ENCODE results near the gene PTPRM. TPM values are rescaled to one million over a fixed set of nuclear protein-coding genes. Genes with fewer than 3 reads are reported as not detected.

The PTPRM gene
- total RNA-seq, 1 experiment from 2014 or later = 42.3 TPM

DNA sequence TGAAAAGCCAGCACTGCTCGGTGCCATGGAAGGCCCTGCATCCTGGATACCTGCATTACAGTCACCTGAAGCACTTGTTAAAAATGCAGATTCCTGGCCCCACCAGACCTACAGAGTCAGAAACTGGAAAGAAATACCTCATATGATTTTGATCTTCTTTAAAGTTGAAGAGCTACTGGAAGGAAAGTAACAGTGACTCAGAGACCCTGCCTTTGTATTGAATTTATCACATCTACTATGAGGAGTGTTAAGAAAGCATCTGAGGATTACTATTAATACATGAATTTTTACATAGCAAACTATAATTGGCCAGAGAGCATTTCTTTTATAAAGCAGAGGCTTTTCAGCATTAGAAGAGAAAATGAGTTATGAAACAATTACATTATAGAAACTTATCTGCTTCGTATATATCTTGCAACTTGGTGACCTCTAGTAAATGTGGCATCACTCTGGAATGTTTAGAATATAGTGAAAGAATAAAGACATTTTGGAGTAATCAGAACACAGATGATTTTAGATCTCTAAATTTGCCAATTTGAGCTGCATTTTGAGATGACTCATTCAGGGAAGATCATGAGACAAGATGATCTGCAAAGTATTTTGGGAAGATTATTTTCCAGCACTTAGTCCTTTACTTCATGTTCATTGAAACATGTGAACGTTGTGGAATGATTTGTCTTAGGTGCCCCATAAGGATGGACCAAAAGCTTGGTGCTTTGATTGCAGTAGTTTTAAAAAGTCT lies 12.2 kb downstream of the PTPRM start:
- Mint-ChIP-seq H3K4me1 (ENCODE audit: low read depth, unreplicated experiment) (peaks cover 20% of the 10 kb centered on the region), H3K9me3 (ENCODE audit: low read depth, unreplicated experiment) (no peaks in the 10 kb centered on the region), H3K27me3 (ENCODE audit: unreplicated experiment) (no peaks in the 10 kb centered on the region), H3K27ac (ENCODE audit: unreplicated experiment) (no peak overlapping the region), H3K36me3 (ENCODE audit: insufficient read depth, unreplicated experiment) (no peaks in the 10 kb centered on the region), H3K4me3 (ENCODE audit: low read depth, unreplicated experiment) (no peak overlapping the region)
- intact Hi-C loops (cut with micrococcal nuclease; ENCODE audit: unreplicated experiment) = no loop called here
- no peak for DNase-seq
- CTCF ChIA-PET = interaction anchor here (1.2 kb wide), 1 partner anchor 12 kb away, joined by 3 read pairs; the partner anchor contains the start of gene PTPRM
- TF ChIP-seq, protein P1, sequence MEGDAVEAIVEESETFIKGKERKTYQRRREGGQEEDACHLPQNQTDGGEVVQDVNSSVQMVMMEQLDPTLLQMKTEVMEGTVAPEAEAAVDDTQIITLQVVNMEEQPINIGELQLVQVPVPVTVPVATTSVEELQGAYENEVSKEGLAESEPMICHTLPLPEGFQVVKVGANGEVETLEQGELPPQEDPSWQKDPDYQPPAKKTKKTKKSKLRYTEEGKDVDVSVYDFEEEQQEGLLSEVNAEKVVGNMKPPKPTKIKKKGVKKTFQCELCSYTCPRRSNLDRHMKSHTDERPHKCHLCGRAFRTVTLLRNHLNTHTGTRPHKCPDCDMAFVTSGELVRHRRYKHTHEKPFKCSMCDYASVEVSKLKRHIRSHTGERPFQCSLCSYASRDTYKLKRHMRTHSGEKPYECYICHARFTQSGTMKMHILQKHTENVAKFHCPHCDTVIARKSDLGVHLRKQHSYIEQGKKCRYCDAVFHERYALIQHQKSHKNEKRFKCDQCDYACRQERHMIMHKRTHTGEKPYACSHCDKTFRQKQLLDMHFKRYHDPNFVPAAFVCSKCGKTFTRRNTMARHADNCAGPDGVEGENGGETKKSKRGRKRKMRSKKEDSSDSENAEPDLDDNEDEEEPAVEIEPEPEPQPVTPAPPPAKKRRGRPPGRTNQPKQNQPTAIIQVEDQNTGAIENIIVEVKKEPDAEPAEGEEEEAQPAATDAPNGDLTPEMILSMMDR (IDR thresholded peaks at IDR 0.05; ENCODE audit: unreplicated experiment) = no peak
- BruUV-seq (replicated peaks) = no TSS peak

- Mint-ChIP-seq H3K9me3 (ENCODE audit: low read depth, unreplicated experiment) (no peaks in the 10 kb centered on the region), H3K27ac (ENCODE audit: unreplicated experiment) (no peak overlapping the region), H3K36me3 (ENCODE audit: insufficient read depth, unreplicated experiment) (no peaks in the 10 kb centered on the region), H3K4me1 (ENCODE audit: low read depth, unreplicated experiment) (peaks cover 20% of the 10 kb centered on the region), H3K27me3 (ENCODE audit: unreplicated experiment) (no peaks in the 10 kb centered on the region), H3K4me3 (ENCODE audit: low read depth, unreplicated experiment) (no peak overlapping the region)
- TF ChIP-seq, protein P1 (IDR thresholded peaks at IDR 0.05; ENCODE audit: unreplicated experiment) = no peak
- BruUV-seq (replicated peaks) = no TSS peak
- intact Hi-C loops (cut with micrococcal nuclease; ENCODE audit: unreplicated experiment) = no loop called here
- CTCF ChIA-PET = interaction anchor here (1.2 kb wide), 1 partner anchor 13 kb away, joined by 3 read pairs; the partner anchor contains the start of gene PTPRM
- DNase-seq = no peak
These were observed 12.9 kb downstream of the PTPRM start for GRCh38 chr18:7579918-7580542.

- no peaks in the 10 kb centered on the region for H3K27me3 Mint-ChIP-seq (ENCODE audit: unreplicated experiment)
- TF ChIP-seq, protein P1 (IDR thresholded peaks at IDR 0.05; ENCODE audit: unreplicated experiment) = no peak
- intact Hi-C loops (cut with micrococcal nuclease; ENCODE audit: unreplicated experiment) = no loop called here
- no peaks in the 10 kb centered on the region for H3K4me1 Mint-ChIP-seq (ENCODE audit: low read depth, unreplicated experiment)
- CTCF ChIA-PET = no interaction called here
- no peak for DNase-seq
- BruUV-seq (replicated peaks) = no TSS peak
- no peaks in the 10 kb centered on the region for H3K36me3 Mint-ChIP-seq (ENCODE audit: insufficient read depth, unreplicated experiment)
- H3K9me3 Mint-ChIP-seq (ENCODE audit: low read depth, unreplicated experiment) = no peaks in the 10 kb centered on the region
- no peak overlapping the region for H3K27ac Mint-ChIP-seq (ENCODE audit: unreplicated experiment)
- H3K4me3 Mint-ChIP-seq (ENCODE audit: low read depth, unreplicated experiment) = no peak overlapping the region
These were observed 17.6 kb downstream of the PTPRM start for GRCh38 chr18:7584646-7585275.

DNA sequence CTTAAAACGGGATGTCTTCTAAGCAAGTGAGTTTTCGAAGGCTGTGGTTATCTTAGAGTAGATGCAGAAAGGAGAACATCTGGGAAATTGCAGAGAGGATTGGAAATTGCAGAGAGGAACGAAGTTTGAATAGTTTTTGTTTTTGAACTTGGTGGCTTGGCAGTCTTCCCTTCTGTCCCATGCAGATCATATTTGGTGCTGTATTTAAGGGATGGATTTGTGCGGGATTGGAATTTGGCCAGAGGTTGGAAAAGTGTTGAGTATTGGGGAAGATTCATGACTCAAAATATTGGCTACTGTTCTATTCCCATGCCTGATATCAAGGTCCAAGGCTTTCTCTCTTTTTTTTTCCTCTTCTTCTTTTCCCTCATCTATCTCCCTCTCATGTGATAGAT lies 18.2 kb downstream of the PTPRM start:
- intact Hi-C loops (cut with micrococcal nuclease; ENCODE audit: unreplicated experiment) = no loop called here
- DNase-seq = no peak
- no peaks in the 10 kb centered on the region for H3K9me3 Mint-ChIP-seq (ENCODE audit: low read depth, unreplicated experiment)
- H3K27ac Mint-ChIP-seq (ENCODE audit: unreplicated experiment) = no peak overlapping the region
- BruUV-seq (replicated peaks) = no TSS peak
- CTCF ChIA-PET = no interaction called here
- no peak overlapping the region for H3K4me3 Mint-ChIP-seq (ENCODE audit: low read depth, unreplicated experiment)
- H3K27me3 Mint-ChIP-seq (ENCODE audit: unreplicated experiment) = no peaks in the 10 kb centered on the region
- TF ChIP-seq, protein P1 (IDR thresholded peaks at IDR 0.05; ENCODE audit: unreplicated experiment) = no peak
- no peaks in the 10 kb centered on the region for H3K4me1 Mint-ChIP-seq (ENCODE audit: low read depth, unreplicated experiment)
- no peaks in the 10 kb centered on the region for H3K36me3 Mint-ChIP-seq (ENCODE audit: insufficient read depth, unreplicated experiment)

All from Calu3 (cell line).